Activated gamma-delta T cell treated with anti-CD3 and anti-CD28 coated beads, Interleukin-2, amount 50 U/mL, for 16 hours (primary cell): ENCODE measurements around the gene NONO.
"Not testable (repeated sequence)": the region's sequence is repeated elsewhere in the genome, so short reads cannot be mapped to it uniquely, and the experiment has no call there.

Source experiments
- DNase-seq: peaks from one replicate; pipeline ENCODE4 v3.0.0-alpha.2; 2020; ENCODE audit warnings: low read depth

NONO gene

DNA sequence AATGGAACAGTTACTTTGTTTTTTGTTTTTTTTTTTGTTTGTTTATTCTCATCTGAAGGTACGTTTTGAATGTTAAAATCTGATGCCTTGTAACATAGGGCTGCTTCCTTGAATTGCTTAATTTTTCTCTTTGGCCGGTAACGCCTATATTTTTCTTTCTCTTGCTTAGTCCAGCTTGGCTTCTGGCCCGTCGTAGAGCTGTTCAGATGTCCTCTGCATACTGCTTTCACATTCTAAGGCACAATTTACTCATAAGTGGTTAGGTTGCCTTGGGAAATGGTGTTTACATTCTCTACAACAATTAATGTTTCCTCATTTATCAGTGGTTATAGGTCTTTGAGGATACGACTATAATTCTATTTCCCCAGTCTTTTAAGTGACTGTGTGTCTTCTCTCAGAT lies 7.9 kb downstream of the NONO start:
- no peak for DNase-seq

DNA sequence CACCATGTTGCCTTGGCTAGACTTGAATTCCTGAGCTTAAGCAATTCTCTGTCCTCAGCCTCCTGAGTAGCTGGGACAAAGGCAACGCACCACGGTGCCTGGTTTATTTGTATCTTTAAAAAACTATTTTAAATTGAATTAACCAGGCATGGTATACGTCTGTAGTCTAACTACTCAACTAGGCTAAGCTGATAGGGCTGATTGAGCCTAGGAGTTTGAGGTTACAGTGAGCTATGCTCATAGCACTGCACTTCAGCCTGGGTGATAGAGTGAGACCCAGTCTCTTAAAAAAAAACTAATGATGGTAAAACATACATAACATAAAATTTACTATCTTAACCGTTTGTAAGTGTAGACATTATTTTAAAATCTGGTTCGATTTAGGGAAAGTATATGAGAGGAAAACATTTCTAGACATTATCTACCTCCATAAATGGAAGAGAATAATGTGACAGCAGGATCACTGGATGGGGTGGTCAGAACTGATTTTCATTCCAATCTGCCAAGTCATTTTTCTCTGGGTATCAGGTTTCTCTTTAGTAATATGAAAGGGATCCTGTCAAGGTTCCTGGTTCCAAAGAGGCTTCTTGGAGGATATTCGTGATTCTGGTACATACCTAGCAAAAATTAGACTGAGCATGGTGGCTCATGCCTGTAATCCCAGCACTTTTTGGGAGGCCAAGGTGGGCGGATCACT lies 9.4 kb downstream of the NONO start:
- DNase-seq: no peak

DNA sequence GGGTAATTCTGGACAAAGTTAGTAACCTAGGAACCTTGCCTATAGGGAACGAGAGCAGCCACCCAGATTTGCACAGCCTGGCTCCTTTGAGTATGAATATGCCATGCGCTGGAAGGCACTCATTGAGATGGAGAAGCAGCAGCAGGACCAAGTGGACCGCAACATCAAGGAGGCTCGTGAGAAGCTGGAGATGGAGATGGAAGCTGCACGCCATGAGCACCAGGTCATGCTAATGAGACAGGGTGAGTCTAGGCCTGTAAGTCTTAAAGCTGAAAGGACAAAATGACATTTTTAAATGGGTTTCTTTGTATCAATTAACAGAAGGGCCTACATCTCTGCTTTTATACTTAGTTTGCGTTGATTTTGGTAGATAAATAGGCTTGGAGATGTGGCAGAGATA lies 13.4 kb downstream of the NONO start:
- DNase-seq: no peak

DNA sequence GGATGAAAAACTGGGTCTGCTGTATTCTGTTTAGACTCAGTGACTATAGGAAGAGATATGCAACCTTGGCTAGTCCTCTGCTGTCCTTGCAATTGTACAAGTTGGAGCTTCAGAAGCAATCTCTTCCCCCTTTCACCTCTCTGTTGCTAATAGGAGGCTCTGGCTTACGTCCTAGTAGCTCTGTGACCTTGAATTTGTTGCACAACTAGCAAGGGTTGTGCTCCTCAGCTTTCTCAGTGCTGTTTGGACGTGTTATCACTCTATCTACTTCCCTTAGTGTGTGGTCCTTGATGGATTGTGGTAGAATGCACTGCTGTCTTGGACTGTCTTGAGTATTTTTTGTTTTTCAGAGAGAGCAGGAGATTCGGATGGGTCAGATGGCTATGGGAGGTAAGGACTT lies 14.7 kb downstream of the NONO start:
- no peak for DNase-seq

DNA sequence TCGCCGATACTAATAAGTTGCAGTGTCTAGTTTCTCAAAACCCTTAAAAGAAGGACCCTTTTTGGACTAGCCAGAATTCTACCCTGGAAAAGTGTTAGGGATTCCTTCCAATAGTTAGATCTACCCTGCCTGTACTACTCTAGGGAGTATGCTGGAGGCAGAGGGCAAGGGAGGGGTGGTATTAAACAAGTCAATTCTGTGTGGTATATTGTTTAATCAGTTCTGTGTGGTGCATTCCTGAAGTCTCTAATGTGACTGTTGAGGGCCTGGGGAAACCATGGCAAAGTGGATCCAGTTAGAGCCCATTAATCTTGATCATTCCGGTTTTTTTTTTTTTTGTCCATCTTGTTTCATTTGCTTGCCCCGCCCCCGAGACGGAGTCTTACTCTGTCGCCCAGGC lies 16.6 kb downstream of the NONO start:
- not testable (repeated sequence) for DNase-seq

DNA sequence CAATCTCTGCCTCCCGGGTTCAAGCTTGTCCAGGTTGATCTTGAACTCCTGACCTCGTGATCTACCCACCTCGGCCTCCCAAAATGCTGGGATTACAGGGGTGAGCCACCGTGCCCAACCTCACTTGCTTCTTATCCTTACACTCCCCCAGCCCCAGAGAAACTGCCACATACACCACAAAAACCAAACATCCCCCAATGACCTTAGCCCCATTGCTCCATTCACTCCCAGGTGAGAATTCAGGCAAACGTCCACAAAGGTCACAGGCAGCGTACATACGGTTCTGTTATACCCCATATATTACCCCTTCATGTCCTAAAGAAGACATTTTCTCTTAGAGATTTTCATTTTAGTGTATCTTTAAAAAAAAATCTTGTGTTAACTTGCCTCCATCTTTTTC lies 17.1 kb downstream of the NONO start:
- not testable (repeated sequence) for DNase-seq

DNA sequence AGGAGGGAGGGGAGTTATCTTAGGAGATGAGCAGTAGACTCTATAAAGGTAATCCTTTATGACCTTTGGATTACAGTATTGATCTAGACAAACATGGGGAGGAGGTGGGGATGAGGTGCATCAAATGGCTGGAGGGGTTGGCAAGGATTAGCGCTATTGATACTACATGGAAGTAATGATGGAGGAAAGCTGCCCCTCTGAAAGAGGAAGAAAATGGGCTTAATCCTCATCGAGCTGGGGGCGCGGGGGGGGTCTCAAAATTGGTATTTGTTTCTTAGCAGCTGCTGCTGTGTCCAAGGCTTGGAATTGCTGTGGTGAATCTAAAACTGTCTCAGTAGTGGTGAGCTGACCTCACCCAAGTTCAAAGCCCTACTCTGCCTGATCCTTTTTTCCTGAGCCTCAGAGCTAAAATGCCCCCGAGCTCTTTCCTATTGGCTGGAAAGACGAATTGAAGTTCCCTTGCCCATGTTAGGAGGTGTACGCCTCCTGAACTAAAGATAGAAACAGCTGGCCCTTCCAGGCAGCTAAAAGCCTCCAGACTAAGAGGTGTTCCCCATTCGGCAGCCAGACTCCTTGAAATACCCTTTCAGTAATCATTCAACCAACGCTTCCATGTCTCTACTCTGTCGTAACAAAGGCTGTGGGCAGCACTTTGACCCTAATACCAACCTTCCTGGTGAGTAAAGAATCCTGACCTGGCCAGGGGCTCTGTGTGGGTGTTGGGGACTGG lies 17.9 kb downstream of the NONO start, which contains the start of gene ITGB1BP2:
ITGB1BP2 (plus strand) TSS at position 556 of the 730 bp plus-strand sequence; CDS start at position 613, 57 bp downstream.
- no peak for DNase-seq

DNA sequence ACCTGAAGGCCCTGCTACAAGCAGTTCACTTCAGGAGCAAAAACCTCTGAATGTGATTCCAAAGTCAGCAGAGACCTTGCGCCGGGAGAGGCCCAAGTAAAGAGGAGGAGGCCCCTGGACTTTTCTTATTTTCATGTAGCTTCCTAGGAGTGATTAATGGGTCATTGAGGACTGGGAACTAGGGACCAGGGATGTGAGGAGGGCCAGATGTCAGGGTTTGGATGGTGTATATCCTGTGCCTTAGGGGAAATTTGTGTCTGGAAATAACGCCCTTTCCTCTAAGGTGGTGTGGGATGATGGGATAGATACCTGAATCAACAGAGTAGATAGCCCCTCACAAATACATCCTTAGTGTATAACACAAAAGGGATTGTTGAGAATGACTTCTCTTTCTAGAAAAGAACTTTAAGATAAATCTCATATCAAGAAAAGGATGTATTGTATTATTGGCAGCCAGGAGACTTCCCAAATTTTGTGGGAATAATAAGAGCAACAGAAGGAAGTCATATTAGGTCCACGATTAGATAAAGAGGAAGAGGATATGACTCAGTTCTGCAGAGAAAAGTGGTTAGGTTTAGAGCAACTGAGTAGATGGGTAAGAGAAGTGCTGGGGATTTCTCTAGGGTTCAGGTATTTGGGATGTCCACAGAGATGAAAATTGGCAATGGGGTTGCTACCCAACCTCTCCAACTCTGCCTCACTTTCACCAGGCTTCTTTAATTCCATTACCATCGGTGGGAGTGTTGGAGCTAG lies 19.2 kb downstream of the NONO start:
- DNase-seq: no peak

DNA sequence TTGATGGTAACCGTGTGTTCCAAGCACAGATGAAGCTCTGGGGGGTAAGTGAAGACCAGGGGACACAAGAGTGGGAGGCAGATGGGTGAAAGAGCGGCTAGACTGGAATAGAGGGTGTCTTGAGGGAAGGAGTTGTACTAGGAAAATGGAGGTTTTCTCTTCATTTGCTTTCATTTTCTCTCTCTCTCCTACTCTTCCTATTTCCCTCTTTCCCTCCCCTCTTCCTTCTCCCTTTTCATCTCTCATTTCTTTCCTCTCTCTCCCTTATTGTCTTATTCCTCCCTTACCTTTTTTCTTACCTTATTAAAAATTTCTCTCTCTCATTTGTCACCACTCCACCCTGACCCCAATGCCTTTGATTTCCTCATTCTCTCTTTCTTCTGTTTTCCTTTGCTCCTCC lies 21.1 kb downstream of the NONO start:
- DNase-seq: no peak

DNA sequence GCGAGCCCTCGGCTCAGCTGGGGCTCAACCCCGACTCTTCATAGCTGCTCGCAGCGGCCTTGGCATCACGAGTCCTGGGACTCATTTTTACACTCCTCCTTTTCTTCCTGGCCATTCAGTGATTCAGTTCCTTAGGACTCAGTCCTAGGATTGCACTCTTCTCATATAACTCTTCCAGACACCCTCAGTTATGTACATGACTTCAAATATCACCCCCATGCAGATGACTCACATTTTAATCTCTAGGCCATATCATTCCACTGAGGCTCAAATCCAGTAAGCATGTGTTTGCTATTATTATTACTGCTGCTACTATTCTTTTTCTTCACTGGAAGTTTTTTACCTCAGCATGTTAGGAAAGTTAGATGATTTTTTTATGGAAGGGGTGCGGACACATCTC lies 32.5 kb downstream of the NONO start:
- no peak for DNase-seq

DNA sequence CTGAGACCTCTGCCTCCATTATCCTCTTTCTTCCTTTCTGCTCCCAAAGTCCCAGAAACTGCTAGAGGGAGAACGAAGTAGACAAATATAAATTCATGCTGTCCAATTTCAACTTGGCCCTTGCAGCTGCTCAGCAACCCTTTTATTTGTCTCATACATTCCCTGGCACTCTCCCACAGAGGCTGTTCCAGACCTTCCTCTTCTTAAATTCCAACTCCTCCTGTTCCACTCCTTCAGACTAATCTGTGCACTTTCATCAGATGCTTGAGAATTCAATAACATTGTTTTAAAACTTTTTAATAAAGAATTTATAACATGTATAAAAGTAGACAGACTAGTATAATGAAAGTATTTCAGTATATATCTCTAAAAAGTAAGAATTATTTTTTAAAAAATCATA lies 33.5 kb downstream of the NONO start:
- not testable (repeated sequence) for DNase-seq

DNA sequence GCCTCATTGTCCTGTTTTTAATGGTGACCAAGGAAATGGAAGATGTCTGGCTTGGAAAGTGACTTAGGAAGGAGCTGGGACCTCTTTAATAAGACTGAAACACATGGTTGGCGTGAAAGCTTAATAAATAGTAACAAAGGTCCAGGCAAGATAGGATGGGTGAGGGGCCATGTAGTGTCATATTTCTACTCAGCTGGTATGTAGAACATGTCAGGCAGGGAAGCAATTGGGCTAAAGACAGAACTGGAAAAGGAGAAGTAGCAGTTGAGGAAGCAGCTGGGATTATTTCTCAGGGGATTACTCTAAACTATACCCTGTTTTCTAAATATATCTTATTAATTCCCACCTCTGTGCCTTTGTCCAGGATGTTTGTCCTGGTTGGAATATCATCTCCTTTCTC lies 36.7 kb downstream of the NONO start:
- no peak for DNase-seq

DNA sequence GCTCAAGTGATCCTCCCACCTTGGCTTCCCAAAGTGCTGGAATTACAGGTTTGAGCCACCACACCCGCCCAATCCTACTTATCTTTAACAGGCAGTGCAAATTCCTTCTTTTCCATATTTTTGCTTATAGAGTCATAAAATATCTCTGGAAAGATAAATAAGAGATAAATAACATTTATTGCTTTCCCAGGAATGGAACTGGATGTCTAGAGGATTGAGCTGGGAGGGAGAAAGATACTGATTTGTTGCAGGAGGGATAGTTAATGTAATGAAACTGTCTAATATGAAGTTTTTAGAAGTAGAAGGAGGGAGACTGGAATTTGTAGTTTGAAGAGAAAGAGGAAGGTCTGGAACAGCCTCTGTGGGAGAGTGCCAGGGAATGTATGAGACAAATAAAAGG lies 38.3 kb downstream of the NONO start:
- DNase-seq: no peak

DNA sequence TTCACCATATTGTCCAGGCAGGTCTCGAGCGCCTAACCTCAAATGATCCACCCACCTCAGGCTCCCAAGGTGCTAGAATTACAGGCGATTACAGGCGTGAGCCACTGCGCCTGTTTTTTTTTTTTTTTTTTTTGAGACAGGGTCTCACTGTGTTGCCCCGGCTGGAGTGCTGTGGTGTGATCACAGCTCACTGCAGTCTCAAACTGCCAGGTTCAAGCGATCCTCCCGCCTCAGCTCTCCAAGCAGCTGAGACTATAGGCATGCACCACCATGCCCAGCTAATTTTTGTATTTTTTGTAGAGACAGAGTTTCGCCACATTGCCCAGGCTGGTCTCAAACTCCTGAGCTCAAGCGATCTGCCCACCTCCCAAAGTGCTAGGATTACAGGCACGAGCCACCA lies 41.0 kb downstream of the NONO start:
- not testable (repeated sequence) for DNase-seq

DNA sequence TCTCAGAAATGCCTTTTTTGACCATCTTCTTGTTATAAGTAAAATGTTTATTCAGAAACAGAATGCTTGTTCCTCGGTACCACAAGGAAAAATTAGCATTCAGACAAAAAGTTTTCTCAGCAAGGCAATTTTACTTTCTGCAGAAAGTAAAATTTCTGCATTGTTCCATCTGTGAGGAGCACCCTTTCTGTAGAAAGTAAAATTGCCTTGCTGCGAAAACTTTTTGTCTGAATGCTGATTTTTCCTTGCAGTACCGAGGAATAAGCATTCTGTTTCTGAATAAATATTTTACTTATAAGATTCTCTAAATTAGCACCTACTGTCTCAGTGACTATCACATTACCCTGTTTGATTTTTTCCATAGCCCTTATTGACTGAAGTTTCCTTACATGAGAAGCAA lies 43.0 kb downstream of the NONO start:
- DNase-seq: no peak

DNA sequence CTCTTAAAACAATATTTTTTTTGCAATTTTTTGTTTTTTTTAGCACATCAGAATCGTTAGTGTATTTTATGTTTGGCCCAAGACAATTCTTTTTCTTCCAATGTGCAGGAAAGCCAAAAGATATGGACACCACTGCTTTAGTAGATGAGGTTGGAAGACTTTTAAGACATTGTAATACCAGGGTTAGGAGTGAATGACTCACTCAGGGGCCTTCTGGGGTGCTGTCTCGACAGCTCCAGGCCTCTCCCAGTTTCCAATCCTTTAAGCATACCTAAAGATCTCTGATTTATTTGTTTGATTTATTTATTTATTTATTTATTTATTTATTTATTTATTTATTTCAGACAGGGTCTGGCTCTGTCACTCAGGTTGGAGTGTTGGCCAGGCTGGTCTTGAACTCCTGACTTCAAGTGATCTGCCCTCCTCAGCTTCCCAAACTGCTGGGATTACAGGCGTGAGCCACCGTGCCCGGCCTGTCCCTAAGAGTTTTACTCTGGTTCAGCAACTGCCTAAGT lies 65.8 kb downstream of the NONO start:
- DNase-seq: not testable (repeated sequence)

DNA sequence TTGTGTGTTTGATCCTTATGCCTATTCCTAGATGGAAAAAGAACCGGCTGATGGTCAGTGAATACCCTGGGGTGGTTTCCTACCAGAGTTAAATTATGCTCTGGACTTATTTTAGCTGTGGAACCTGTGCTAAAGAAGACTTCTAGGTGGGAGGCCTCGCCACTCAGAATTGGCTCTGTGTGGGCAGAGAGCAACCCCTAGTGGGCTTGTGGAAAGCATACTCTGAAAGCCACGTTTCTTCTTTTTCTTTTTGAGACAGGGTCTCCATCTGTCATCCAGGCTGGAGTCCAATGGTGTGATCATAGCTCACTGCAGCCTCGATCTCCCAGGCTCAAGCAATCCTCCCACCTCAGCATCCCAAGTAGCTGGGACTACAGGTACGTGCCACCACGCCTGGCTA lies 66.4 kb downstream of the NONO start:
- not testable (repeated sequence) for DNase-seq
